Measurements from ENCODE around the gene C2CD4C. TPM values are rescaled to one million over a fixed set of nuclear protein-coding genes. Genes with fewer than 3 reads are reported as not detected.

C2CD4C gene
- total RNA-seq, 1 experiment from 2014 or later: 7.1 TPM

- TF ChIP-seq FOSL1 (IDR thresholded peaks at IDR 0.05; ENCODE audit: low read depth): no peak
- no peak for TF ChIP-seq SRF (IDR thresholded peaks at IDR 0.05; ENCODE audit: low read depth)
- no peak for TF ChIP-seq POLR2A (IDR thresholded peaks at IDR 0.05; ENCODE audit: borderline replicate concordance, extremely low read depth, insufficient read depth, insufficient read length)
These were observed 38.2 kb downstream of the C2CD4C start (continued) for GRCh38 chr19:370641-371330.

- no peaks in the 10 kb centered on the region for H3K36me3 ChIP-seq (ENCODE audit: control insufficient read depth in 1 of 2, insufficient read depth in 2 of 2, low read length in 2 of 2)
- no peak for DNase-seq (ENCODE audit: low read depth, low spot score)
- ChIA-PET POLR2A (no interaction called here), RAD21 (ENCODE audit: low non-redundant PET in 1 of 2, low total read pairs in 2 of 2, uncharacterized antibody in 2 of 2, unreplicated experiment in 2 of 2) (no interaction called here), CTCF (no interaction called here)
- peaks cover 3 to 5% of the 10 kb centered on the region in 2 experiments; a peak in 2 of 4 replicates for H3K4me1 ChIP-seq (ENCODE audit: control insufficient read depth in 1 of 2, insufficient read depth in 2 of 2, low read length in 2 of 2)
- H2AFZ ChIP-seq (ENCODE audit: low read depth, low read length, poor library complexity, severe bottlenecking): no peak overlapping the region
- H4K20me1 ChIP-seq (ENCODE audit: insufficient read depth): no peaks in the 10 kb centered on the region
- no peaks in the 10 kb centered on the region for H3K9me3 ChIP-seq (ENCODE audit: control insufficient read depth in 1 of 2, insufficient read depth in 1 of 2, low read depth in 1 of 2, low read length in 2 of 2)
- H3K9me2 ChIP-seq (ENCODE audit: insufficient read depth): no peaks in the 10 kb centered on the region
- no peak for ATAC-seq
- no peak overlapping the region for H3K27ac ChIP-seq (ENCODE audit: low read depth, low read length)
- no peaks in the 10 kb centered on the region for H3K27me3 ChIP-seq (ENCODE audit: insufficient read depth, low read length)
- BruUV-seq (replicated peaks): no TSS peak
- no peak overlapping the region for H3K4me3 ChIP-seq (replicated peaks in 1 of 2; ENCODE audit: low read depth in 1 of 2, low read length in 2 of 2)
- TF ChIP-seq SP1 (IDR thresholded peaks at IDR 0.05; ENCODE audit: low read depth) (no peak), POLR2A (IDR thresholded peaks at IDR 0.05; ENCODE audit: borderline replicate concordance, extremely low read depth, insufficient read depth, insufficient read length) (no peak), SIN3A (IDR thresholded peaks at IDR 0.05; ENCODE audit: low read depth) (no peak), ATF3 (IDR thresholded peaks at IDR 0.05) (no peak), JUND (IDR thresholded peaks at IDR 0.05) (no peak), POLR2AphosphoS5 (IDR thresholded peaks at IDR 0.05; ENCODE audit: low read depth, low read length) (no peak), CTCF (IDR thresholded peaks at IDR 0.05 in 2 of 3, conservative IDR thresholded peaks at IDR 0.05 in 1 of 3; ENCODE audit: borderline replicate concordance in 1 of 3, insufficient read depth in 1 of 3, low read depth in 2 of 3, low read length in 2 of 3) (no peak), REST (IDR thresholded peaks at IDR 0.05; ENCODE audit: low read depth) (no peak), ZFX (IDR thresholded peaks at IDR 0.05) (no peak), ELF1 (IDR thresholded peaks at IDR 0.05; ENCODE audit: borderline replicate concordance, low read depth) (no peak), EGR1 (IDR thresholded peaks at IDR 0.05; ENCODE audit: low read depth) (no peak), EZH2phosphoT487 (IDR thresholded peaks at IDR 0.05; ENCODE audit: borderline replicate concordance) (no peak), CEBPB (IDR thresholded peaks at IDR 0.05; ENCODE audit: low read depth) (no peak), ZNF274 (IDR thresholded peaks at IDR 0.05; ENCODE audit: low read depth, low read length) (no peak), FOSL1 (IDR thresholded peaks at IDR 0.05; ENCODE audit: low read depth) (no peak)
- H3K9ac ChIP-seq (ENCODE audit: low read length): no peak overlapping the region
- no peaks in the 10 kb centered on the region for H3K79me2 ChIP-seq (ENCODE audit: insufficient read depth, low read length)
- no peak overlapping the region for H3K4me2 ChIP-seq (ENCODE audit: low read length)
- intact Hi-C loops (cut with micrococcal nuclease): no loop called here
These were observed 39.1 kb downstream of the C2CD4C start for GRCh38 chr19:369876-370275.

All from HCT116 (cell line).